ENCODE results near the gene ZFHX3. TPM values are rescaled to one million over a fixed set of nuclear protein-coding genes. Genes with fewer than 3 reads are reported as not detected.

The ZFHX3 gene
- total and polyA plus RNA-seq, 10 of the 15 experiments (the other 5 are each of a cell fraction or from before 2014, with no cell fraction given), result 0.68 to 8.6 (median 2.0) TPM

- Histone ChIP-seq H3K9me3 (replicated peaks; ENCODE audit: control insufficient read depth, insufficient read depth, low read length) (no peaks in the 10 kb centered on the region), H3K4me2 (ENCODE audit: control insufficient read depth, insufficient read depth) (no peak overlapping the region), H3K9ac (ENCODE audit: control insufficient read depth, insufficient read depth, low read length) (no peak overlapping the region), H3K4me3 (no peak overlapping the region), H3K27ac (ENCODE audit: control insufficient read depth, insufficient read depth) (no peak overlapping the region), H2AFZ (ENCODE audit: control insufficient read depth, low read depth, low read length) (no peak overlapping the region), H4K20me1 (ENCODE audit: control insufficient read depth, insufficient read depth) (no peaks in the 10 kb centered on the region), H3K27me3 (replicated peaks in 1 of 2; ENCODE audit: control insufficient read depth in 2 of 2, insufficient read depth in 2 of 2, low read length in 1 of 2) (no peaks in the 10 kb centered on the region), H3K79me2 (ENCODE audit: control insufficient read depth, insufficient read depth, low read length) (no peaks in the 10 kb centered on the region), H3K36me3 (ENCODE audit: control insufficient read depth in 2 of 2, insufficient read depth in 2 of 2, low read length in 1 of 2) (no peaks in the 10 kb centered on the region), H3K4me1 (ENCODE audit: control insufficient read depth, insufficient read depth, low read length) (no peaks in the 10 kb centered on the region)
- intact Hi-C loops (cut with micrococcal nuclease; ENCODE audit: unreplicated experiment) (no loop called here), in situ Hi-C loops (cut with MboI) (no loop called here)
- ATAC-seq (no peak), FAIRE-seq (no peak), DNase-seq (ENCODE audit: low read depth, low spot score) (no peak)
- CTCF ChIA-PET, result interaction anchor here (2.7 kb wide), 1 partner anchor 13 kb away, joined by 6 read pairs; no protein-coding TSS in a partner anchor
- no TSS peak for BruUV-seq (replicated peaks)
- SMC1A ChIA-PET (ENCODE audit: uncharacterized antibody, unreplicated experiment), result no interaction called here
- WGBS (ENCODE audit: insufficient coverage, insufficient replicate concordance, low lambda C conversion rate, missing lambda C conversion rate), result 87% methylated on average over 15 of the region's 15 CpGs
- POLR2A ChIA-PET, result no interaction called here
- TF ChIP-seq EZH2 (IDR thresholded peaks at IDR 0.05; ENCODE audit: borderline replicate concordance, control insufficient read depth, low read depth, low read length) (no peak), BCL11A (IDR thresholded peaks at IDR 0.05; ENCODE audit: low read depth, low read length) (no peak), JUNB (IDR thresholded peaks at IDR 0.05) (no peak), CUX1 (IDR thresholded peaks at IDR 0.05; ENCODE audit: insufficient replicate concordance, low read depth, low read length) (no peak), NFYB (IDR thresholded peaks at IDR 0.05; ENCODE audit: insufficient read depth, low read depth, low read length) (no peak), GATAD2B (conservative IDR thresholded peaks at IDR 0.05; ENCODE audit: low read depth) (no peak), LARP7 (IDR thresholded peaks at IDR 0.05) (no peak), SREBF2 (IDR thresholded peaks at IDR 0.05; ENCODE audit: low read length) (no peak), BACH1 (IDR thresholded peaks at IDR 0.05; ENCODE audit: borderline replicate concordance) (no peak), EP300 (IDR thresholded peaks at IDR 0.05; ENCODE audit: borderline replicate concordance in 1 of 2, control insufficient read depth in 1 of 2, low read depth in 2 of 2, low read length in 2 of 2) (no peak), ATF2 (IDR thresholded peaks at IDR 0.05; ENCODE audit: low read length) (no peak), RCOR1 (conservative IDR thresholded peaks at IDR 0.05; ENCODE audit: low read depth, low read length) (no peak), ZNF217 (IDR thresholded peaks at IDR 0.05) (no peak)
- TF ChIP-seq, protein P1, sequence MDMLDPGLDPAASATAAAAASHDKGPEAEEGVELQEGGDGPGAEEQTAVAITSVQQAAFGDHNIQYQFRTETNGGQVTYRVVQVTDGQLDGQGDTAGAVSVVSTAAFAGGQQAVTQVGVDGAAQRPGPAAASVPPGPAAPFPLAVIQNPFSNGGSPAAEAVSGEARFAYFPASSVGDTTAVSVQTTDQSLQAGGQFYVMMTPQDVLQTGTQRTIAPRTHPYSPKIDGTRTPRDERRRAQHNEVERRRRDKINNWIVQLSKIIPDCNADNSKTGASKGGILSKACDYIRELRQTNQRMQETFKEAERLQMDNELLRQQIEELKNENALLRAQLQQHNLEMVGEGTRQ (IDR thresholded peaks at IDR 0.05; ENCODE audit: borderline replicate concordance, low read depth, low read length), result no peak
- RAD21 ChIA-PET (ENCODE audit: unreplicated experiment), result no interaction called here
Observed at GRCh38 chr16:72921620-72922019, 126.3 kb downstream of the ZFHX3 start.
